Tibial nerve (tissue), 4 donors: ENCODE results near the gene RNF214. TPM values are rescaled to one million over a fixed set of nuclear protein-coding genes. Genes with fewer than 3 reads are reported as not detected.
"Not testable (repeated sequence)": the region's sequence is repeated elsewhere in the genome, so short reads cannot be mapped to it uniquely, and the experiment has no call there.

ENCODE experiments used
- DNase-seq, 2 donors: peaks; one replicate each; pipeline ENCODE4 v3.0.0-alpha.2; 2019; ENCODE audit warnings: low spot score in 2 of 2
- H3K27ac ChIP-seq, 4 donors: fragments of 200-600 bp; sonication (generic) in 3 of 4; one replicate each; pipeline ENCODE4 v1.5.1; 2017 to 2019; ENCODE audit warnings: mild to moderate bottlenecking in 1 of 4
- H3K27me3 ChIP-seq, 2 donors: fragments of 200-600 bp; sonication (generic) in 1 of 2; one replicate each; pipeline versions ENCODE4 v1.5.1 to v1.6.0; 2017 to 2019
- H3K36me3 ChIP-seq, 3 donors: fragments of 200-600 bp; sonication (generic); one replicate each; pipeline ENCODE4 v1.5.1; 2018 to 2019
- H3K4me1 ChIP-seq, 4 donors: fragments of 200-600 bp; sonication (generic) in 3 of 4; one replicate each; pipeline ENCODE4 v1.5.1; 2017 to 2019
- H3K4me3 ChIP-seq, 4 donors: fragments of 200-600 bp; sonication (generic) in 3 of 4; one replicate each; pipeline ENCODE4 v1.5.1; 2017 to 2019; ENCODE audit warnings: mild to moderate bottlenecking in 1 of 4, moderate library complexity in 1 of 4
- H3K9me3 ChIP-seq, 4 donors: fragments of 200-600 bp; sonication (generic) in 3 of 4; one replicate each; pipeline ENCODE4 v1.5.1; 2017 to 2019
- EP300 ChIP-seq, 2 donors: sonication (generic); formaldehyde crosslinking; IDR thresholded peaks; one replicate each; pipeline ENCODE4 v1.6.1; 2017; ENCODE audit warnings: antibody characterized with exemption in 2 of 2, mild to moderate bottlenecking in 1 of 2
- POLR2A ChIP-seq, 2 donors: fragments of 450-650 bp; IDR thresholded peaks; one replicate each; pipeline ENCODE4 v1.6.1; 2017; ENCODE audit warnings: antibody characterized with exemption in 2 of 2, mild to moderate bottlenecking in 2 of 2, moderate library complexity in 2 of 2
- WGBS, 2 donors: methylation state at CpG; one replicate each; pipeline ENCODE4 v1.1.5; 2018; 5-methylcytosine and 5-hydroxymethylcytosine counted together
- total RNA-seq, 4 donors: library from RNA; depleted of rRNA; stranded (reverse); fragments of >200 nt; gene quantifications; one replicate each; pipeline ENCODE4 v1.1.0, GENCODE V29; 2016
- TF ChIP-seq, protein P1 (sequence below), 5 experiments: fragments of 200-600 bp in 3 of 5; fragments of 450-650 bp in 2 of 5; sonication (generic) in 3 of 5; IDR thresholded peaks; one replicate each; pipeline ENCODE4 v1.5.1; 2016 to 2019; ENCODE audit warnings: antibody characterized with exemption in 5 of 5, mild to moderate bottlenecking in 3 of 5, moderate library complexity in 2 of 5

Gene RNF214
- total RNA-seq, 4 donors from 2014 or later: 10.8 to 16.6 (median 12.8) TPM

DNA sequence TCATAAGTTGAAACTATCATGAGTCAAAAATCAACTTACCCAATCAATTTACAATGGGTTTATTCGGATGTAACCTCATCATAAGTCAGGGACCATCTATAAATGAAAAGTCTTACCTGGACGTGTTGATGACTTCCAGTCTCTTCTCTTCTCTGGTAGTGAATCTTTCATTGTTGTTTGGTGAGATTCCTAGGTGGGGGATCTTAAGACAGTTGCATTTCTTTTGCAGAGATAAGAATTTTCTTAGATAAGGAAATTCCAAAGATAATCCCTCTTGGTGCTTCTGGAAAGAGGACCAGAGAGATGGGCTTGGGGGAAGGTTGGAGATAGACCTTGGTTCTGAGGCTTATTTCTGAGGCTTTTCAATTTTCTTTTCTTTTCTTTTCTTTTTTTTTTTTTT lies 37.4 kb downstream of the RNF214 start:
- DNase-seq: no peak
- Histone ChIP-seq H3K4me1 (no peaks in the 10 kb centered on the region), H3K27ac (no peak overlapping the region), H3K27me3 (no peaks in the 10 kb centered on the region), H3K4me3 (no peak overlapping the region), H3K9me3 (no peaks in the 10 kb centered on the region), H3K36me3 (peaks cover 0 to 50% (median 0%) of the 10 kb centered on the region in 3 donors)
- 88 to 91% methylated on average over 2 of the region's 2 CpGs for WGBS, 2 donors
- TF ChIP-seq EP300 (IDR thresholded peaks at IDR 0.05): no peak

DNA sequence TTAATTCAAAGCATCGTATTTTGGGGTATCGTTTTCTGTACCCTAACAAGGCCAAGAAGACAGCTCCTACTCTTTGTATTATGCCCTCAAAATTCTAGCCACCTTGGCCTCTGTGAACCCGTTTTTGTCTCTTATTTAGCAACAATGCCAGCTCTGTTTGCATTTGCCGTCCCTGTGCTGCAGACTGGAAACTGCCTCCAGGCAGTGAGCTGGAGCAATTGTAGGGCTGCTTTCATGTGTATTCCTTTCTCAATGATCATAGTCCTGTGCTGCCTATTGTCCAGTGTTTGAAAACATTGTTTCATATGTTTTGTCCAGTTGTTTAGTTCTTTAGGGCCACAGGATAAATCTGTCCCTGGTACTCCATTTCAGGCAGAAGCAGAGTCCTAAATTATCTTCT lies 38.7 kb downstream of the RNF214 start:
- Histone ChIP-seq H3K4me1 (no peaks in the 10 kb centered on the region), H3K36me3 (peaks cover 0 to 46% (median 0%) of the 10 kb centered on the region in 3 donors)
- WGBS, 2 donors: 55 to 66% methylated on average over 4 of the region's 4 CpGs

DNA sequence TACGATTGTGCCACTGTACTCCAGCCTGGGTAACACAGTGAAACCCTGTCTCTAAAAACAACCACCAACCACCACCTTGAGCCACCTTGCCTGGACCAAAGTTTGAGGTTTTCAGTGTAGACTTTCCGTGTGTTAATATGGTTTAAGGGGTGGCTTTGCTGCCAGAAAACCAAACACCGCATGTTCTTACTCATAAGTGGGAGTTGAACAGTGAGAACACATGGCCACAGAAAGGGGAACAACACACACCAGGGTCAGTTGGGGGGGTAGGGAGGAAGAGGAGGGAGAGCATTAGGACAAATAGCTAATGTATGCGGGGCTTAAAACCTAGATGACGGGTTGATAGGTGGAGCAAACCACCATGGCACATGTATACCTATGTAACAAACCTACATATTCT lies 39.7 kb downstream of the RNF214 start:
- H3K4me3 ChIP-seq, DNase-seq, H3K27ac ChIP-seq, H3K27me3 ChIP-seq, H3K9me3 ChIP-seq, H3K4me1 ChIP-seq: not testable (repeated sequence)
- peaks cover 0 to 39% (median 0%) of the 10 kb centered on the region in 3 donors for H3K36me3 ChIP-seq
- 97 to 98% methylated on average over 5 of the region's 5 CpGs for WGBS, 2 donors

More for the DNA sequence above, 38.7 kb downstream of the RNF214 start:
- H3K27ac ChIP-seq: no peak overlapping the region
- TF ChIP-seq, protein P1, sequence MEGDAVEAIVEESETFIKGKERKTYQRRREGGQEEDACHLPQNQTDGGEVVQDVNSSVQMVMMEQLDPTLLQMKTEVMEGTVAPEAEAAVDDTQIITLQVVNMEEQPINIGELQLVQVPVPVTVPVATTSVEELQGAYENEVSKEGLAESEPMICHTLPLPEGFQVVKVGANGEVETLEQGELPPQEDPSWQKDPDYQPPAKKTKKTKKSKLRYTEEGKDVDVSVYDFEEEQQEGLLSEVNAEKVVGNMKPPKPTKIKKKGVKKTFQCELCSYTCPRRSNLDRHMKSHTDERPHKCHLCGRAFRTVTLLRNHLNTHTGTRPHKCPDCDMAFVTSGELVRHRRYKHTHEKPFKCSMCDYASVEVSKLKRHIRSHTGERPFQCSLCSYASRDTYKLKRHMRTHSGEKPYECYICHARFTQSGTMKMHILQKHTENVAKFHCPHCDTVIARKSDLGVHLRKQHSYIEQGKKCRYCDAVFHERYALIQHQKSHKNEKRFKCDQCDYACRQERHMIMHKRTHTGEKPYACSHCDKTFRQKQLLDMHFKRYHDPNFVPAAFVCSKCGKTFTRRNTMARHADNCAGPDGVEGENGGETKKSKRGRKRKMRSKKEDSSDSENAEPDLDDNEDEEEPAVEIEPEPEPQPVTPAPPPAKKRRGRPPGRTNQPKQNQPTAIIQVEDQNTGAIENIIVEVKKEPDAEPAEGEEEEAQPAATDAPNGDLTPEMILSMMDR (IDR thresholded peaks at IDR 0.05): no peak
- TF ChIP-seq POLR2A (IDR thresholded peaks at IDR 0.05) (no peak), EP300 (IDR thresholded peaks at IDR 0.05) (no peak)
- no peaks in the 10 kb centered on the region for H3K9me3 ChIP-seq
- H3K4me3 ChIP-seq: no peak overlapping the region
- no peak for DNase-seq
- no peaks in the 10 kb centered on the region for H3K27me3 ChIP-seq

DNA sequence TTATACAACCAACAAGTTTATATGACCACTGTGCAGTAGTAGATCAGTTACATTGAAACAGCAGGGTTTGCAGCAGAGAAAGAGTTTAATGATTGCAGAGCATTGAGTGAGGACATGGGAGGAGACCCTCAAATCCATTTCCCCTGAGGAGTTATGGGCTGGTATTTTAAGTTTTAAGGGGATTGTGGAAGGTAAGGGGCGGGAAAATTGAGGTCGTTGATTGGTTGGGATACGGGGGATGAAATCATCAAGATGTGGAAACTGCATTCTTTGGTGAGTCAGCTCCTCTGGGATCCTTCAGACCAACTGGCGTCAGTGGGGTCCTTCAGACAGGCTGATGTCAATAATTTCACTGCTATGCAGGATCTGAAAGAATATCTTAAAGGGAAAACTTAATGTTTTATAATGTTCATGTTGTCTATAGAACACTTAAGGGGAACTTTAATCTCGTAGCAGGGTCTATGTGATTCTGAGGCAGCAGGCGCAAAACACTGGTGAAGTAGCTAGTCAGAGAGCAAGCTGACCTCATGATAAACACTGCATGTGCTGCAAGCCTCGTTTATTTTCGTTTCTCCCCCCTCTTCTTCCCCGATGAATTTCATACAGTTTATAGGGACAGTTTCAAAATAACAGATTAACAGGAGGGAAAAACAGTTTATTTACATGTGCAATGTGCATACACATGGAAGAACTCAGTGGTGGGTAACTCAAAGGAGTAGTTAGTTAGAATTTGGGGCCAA lies 41.2 kb downstream of the RNF214 start:
- no peaks in the 10 kb centered on the region for H3K27me3 ChIP-seq
- peaks cover 0 to 31% (median 0%) of the 10 kb centered on the region in 3 donors for H3K36me3 ChIP-seq
- TF ChIP-seq, protein P1 (IDR thresholded peaks at IDR 0.05): no peak
- no peak for TF ChIP-seq EP300 (IDR thresholded peaks at IDR 0.05)
- no peak for TF ChIP-seq POLR2A (IDR thresholded peaks at IDR 0.05)
- H3K4me1 ChIP-seq: no peaks in the 10 kb centered on the region
- 81 to 84% methylated on average over 9 of the region's 9 CpGs for WGBS, 2 donors
- no peak for DNase-seq
- no peaks in the 10 kb centered on the region for H3K9me3 ChIP-seq
- H3K4me3 ChIP-seq: no peak overlapping the region
- H3K27ac ChIP-seq: no peak overlapping the region

DNA sequence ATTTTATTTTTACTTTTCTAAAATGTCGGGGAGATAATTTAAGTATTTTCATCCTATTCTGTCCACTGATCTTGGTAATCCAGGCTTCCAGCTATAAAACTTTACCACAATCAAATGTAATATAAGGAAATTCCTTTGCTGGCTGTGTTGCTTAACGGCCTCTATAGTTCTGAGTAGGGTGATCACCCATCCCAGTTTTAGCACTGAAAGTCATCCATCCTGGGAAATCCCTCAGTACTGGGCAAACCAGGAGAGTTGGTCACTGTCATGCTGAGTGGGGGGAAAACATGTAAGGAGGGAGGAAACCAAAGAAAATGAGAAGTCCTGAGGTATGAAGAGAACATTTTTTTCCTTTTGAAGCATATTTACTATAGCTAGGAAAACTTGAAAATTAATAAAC lies 45.9 kb downstream of the RNF214 start:
- Histone ChIP-seq H3K4me3 (no peak overlapping the region), H3K27ac (no peak overlapping the region), H3K27me3 (no peaks in the 10 kb centered on the region), H3K4me1 (no peaks in the 10 kb centered on the region), H3K36me3 (peaks cover 0 to 56% (median 0%) of the 10 kb centered on the region in 3 donors), H3K9me3 (no peaks in the 10 kb centered on the region)
- no peak for DNase-seq
- TF ChIP-seq EP300 (IDR thresholded peaks at IDR 0.05) (no peak), POLR2A (IDR thresholded peaks at IDR 0.05) (no peak)
- TF ChIP-seq, protein P1 (IDR thresholded peaks at IDR 0.05): no peak
- WGBS, 2 donors: 79 to 80% methylated on average over 2 of the region's 2 CpGs

DNA sequence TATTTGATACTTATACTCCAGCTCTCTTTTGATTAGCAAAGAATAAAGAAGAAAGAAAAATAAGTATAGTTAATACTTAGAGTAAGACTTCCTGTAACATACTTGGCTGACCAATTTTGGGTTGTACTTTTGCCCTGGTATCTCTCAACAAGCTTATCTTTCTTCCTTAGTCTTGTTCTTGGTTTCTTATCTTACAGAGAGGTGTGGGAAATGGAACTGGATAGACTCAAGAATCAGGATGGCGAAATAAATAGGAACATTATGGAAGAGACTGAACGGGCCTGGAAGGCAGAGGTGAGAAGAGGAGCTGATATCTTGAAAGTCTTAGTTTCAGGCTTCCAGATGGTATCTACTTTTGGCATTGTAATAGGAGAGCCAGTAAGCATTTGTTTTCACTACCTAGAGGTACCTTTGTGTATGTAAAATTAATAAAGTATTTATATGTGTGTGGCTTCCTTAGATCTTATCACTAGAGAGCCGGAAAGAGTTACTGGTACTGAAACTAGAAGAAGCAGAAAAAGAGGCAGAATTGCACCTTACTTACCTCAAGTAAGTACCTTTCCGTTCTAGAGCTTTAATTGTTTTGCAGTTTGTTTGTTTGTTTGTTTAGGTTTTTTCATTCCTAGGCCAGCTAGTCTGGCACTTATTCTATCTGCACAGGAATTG lies 47.4 kb downstream of the RNF214 start:
- no peaks in the 10 kb centered on the region for H3K9me3 ChIP-seq
- no peaks in the 10 kb centered on the region for H3K4me1 ChIP-seq
- H3K27ac ChIP-seq: no peak overlapping the region
- H3K4me3 ChIP-seq: no peak overlapping the region
- TF ChIP-seq EP300 (IDR thresholded peaks at IDR 0.05): no peak
- TF ChIP-seq POLR2A (IDR thresholded peaks at IDR 0.05): no peak
- TF ChIP-seq, protein P1 (IDR thresholded peaks at IDR 0.05): no peak
- no peaks in the 10 kb centered on the region for H3K27me3 ChIP-seq
- 81 to 91% methylated on average over 4 of the region's 4 CpGs for WGBS, 2 donors
- DNase-seq: no peak
- peaks cover 0 to 60% (median 1%) of the 10 kb centered on the region in 3 donors for H3K36me3 ChIP-seq
